Measurements from ENCODE around the gene KBTBD4.
A peak's percentile ranks its signal among the peaks of the same experiment; 100 is the strongest.

The KBTBD4 gene

DNA sequence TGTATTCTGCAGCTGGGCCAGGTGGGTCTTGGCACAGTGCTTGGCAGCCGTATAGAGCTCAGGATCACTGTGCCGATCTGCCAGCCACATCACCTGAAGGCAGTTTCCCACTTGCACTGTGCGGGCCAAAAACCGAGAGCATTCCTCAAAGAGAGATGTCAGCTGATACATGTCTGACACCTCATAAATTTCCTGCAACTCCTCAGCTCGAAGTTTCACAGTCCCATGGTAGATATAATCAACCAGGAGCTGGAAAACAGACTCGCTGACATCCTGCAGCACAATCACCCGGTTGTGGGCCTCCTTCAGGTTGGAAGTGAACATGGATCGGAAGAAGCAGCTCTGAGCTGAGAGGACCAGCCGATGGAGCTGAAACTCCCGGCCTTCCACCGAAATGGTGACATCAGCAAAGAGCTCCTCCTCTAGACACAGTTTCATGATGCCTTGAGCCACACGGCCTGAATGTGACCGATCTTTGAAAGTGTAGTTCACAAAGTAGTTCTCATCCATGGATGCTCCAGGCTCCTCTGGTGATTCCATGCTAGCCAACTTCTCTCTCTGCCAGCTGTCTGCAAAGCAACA lies 1.2 kb downstream of the KBTBD4 start:
- Histone ChIP-seq H3K36me3 (ENCODE audit: control insufficient read depth, insufficient read depth, low read length) (peaks cover 36% of the 10 kb centered on the region), H3K27me3 (replicated peaks; ENCODE audit: control insufficient read depth, insufficient read depth, low read length, poor library complexity, severe bottlenecking) (no peaks in the 10 kb centered on the region), H3K4me3 (ENCODE audit: insufficient read depth, low read depth, low read length, poor library complexity, severe bottlenecking) (no peak overlapping the region), H3K9me3 (ENCODE audit: control insufficient read depth, low read length) (no peaks in the 10 kb centered on the region), H3K27ac (ENCODE audit: insufficient read depth, low read length, poor library complexity, severe bottlenecking) (peak overlapping the region; percentile 91), H3K4me1 (ENCODE audit: control insufficient read depth, insufficient read depth, low read length, poor library complexity, severe bottlenecking) (peaks cover 25% of the 10 kb centered on the region)
- no peak for DNase-seq

DNA sequence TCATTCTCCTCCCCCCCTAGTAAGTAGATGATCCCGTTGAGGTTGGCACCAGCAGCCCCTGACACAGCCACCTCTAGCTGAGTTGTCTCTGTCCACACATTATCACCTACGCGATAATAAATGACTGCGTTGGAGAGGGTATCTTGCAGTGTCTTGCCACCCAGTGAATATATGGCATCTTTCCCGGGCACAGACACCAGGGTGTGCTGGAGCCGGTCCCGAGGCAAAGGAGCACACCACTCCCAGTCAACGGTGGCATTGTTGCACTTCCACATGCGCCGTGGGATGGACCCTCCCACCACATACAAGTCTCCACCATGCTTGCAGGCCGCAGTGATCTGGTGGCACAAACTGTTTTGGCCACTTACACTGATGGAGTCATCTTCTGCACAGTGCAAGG lies 5.4 kb downstream of the KBTBD4 start:
- peaks cover 42% of the 10 kb centered on the region for H3K36me3 ChIP-seq (ENCODE audit: control insufficient read depth, insufficient read depth, low read length)
- H3K4me3 ChIP-seq (ENCODE audit: insufficient read depth, low read depth, low read length, poor library complexity, severe bottlenecking), result no peak overlapping the region
- peaks cover 12% of the 10 kb centered on the region for H3K4me1 ChIP-seq (ENCODE audit: control insufficient read depth, insufficient read depth, low read length, poor library complexity, severe bottlenecking)
- DNase-seq, result no peak
- H3K27me3 ChIP-seq (replicated peaks; ENCODE audit: control insufficient read depth, insufficient read depth, low read length, poor library complexity, severe bottlenecking), result no peaks in the 10 kb centered on the region
- H3K9me3 ChIP-seq (ENCODE audit: control insufficient read depth, low read length), result no peaks in the 10 kb centered on the region
- no peak overlapping the region for H3K27ac ChIP-seq (ENCODE audit: insufficient read depth, low read length, poor library complexity, severe bottlenecking)

DNA sequence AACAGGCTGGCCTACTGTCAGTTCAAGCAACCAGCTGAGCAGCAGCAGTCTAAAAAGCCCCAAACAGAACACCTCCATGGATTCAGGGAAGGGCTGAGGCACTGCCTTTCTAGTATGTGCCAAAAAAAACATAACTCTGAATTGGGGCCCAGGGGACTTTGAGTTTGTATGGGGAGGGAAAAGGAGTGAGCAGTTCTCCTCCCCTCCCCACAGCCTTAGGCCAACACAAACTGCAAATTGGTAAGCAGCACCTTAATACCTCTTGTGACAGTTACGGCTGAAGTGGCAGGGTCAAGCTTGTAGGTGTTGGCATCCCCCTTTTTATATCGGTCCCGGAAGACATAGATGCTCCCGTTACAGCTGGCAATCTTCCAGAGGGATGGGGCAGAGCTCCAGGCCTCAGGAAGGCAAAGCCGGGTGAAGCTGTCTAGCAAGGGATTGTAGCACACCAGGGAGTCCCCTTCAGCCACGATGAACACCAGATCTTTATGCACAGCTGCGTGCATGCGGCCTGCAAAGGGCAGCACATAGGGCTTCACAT lies 6.0 kb downstream of the KBTBD4 start:
- peaks cover 42% of the 10 kb centered on the region for H3K36me3 ChIP-seq (ENCODE audit: control insufficient read depth, insufficient read depth, low read length)
- DNase-seq, result no peak
- H3K9me3 ChIP-seq (ENCODE audit: control insufficient read depth, low read length), result no peaks in the 10 kb centered on the region
- H3K4me1 ChIP-seq (ENCODE audit: control insufficient read depth, insufficient read depth, low read length, poor library complexity, severe bottlenecking), result peaks cover 7% of the 10 kb centered on the region
- no peak overlapping the region for H3K27ac ChIP-seq (ENCODE audit: insufficient read depth, low read length, poor library complexity, severe bottlenecking)
- no peaks in the 10 kb centered on the region for H3K27me3 ChIP-seq (replicated peaks; ENCODE audit: control insufficient read depth, insufficient read depth, low read length, poor library complexity, severe bottlenecking)
- no peak overlapping the region for H3K4me3 ChIP-seq (ENCODE audit: insufficient read depth, low read depth, low read length, poor library complexity, severe bottlenecking)

DNA sequence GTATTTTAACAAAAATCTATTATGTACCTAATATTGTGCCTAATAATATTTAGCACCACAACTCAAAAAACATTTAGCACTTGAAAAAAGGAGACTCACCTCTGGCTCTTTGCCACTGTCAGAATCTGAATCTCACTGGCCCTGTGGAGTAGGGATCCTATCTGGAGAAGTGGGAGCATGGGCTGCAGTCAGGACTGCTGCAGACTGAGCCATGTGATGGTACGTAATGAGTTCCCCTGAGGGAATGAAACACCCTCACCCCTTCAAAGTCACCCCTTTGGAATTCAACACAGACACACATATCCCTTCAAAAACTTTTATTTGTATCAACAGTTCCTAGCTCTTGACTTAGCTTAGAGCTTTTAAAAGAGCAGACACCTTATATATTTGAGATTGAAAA lies 6.9 kb downstream of the KBTBD4 start:
- Histone ChIP-seq H3K27ac (ENCODE audit: insufficient read depth, low read length, poor library complexity, severe bottlenecking) (no peak overlapping the region), H3K4me3 (ENCODE audit: insufficient read depth, low read depth, low read length, poor library complexity, severe bottlenecking) (no peak overlapping the region), H3K27me3 (replicated peaks; ENCODE audit: control insufficient read depth, insufficient read depth, low read length, poor library complexity, severe bottlenecking) (no peaks in the 10 kb centered on the region), H3K36me3 (ENCODE audit: control insufficient read depth, insufficient read depth, low read length) (peaks cover 42% of the 10 kb centered on the region), H3K4me1 (ENCODE audit: control insufficient read depth, insufficient read depth, low read length, poor library complexity, severe bottlenecking) (no peaks in the 10 kb centered on the region), H3K9me3 (ENCODE audit: control insufficient read depth, low read length) (no peaks in the 10 kb centered on the region)
- DNase-seq, result no peak

DNA sequence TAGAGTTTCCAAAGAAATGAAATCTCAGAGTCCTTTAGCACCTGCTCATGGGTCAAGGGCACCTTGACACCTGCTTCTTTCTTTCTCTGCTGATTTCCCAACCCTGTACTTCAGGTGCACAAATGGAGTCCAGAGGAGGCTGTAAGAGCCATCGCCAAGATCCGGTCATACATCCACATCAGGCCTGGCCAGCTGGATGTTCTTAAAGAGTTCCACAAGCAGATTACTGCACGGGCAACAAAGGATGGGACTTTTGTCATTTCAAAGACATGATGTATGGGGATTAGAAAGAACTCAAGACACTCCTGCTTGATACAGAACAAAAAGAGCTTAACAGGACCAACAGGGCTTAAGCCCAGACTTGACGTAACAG lies 7.4 kb downstream of the KBTBD4 start:
- H3K4me3 ChIP-seq (ENCODE audit: insufficient read depth, low read depth, low read length, poor library complexity, severe bottlenecking), result no peak overlapping the region
- no peak for DNase-seq
- H3K4me1 ChIP-seq (ENCODE audit: control insufficient read depth, insufficient read depth, low read length, poor library complexity, severe bottlenecking), result peaks cover 5% of the 10 kb centered on the region
- H3K27ac ChIP-seq (ENCODE audit: insufficient read depth, low read length, poor library complexity, severe bottlenecking), result no peak overlapping the region
- no peaks in the 10 kb centered on the region for H3K9me3 ChIP-seq (ENCODE audit: control insufficient read depth, low read length)
- peaks cover 42% of the 10 kb centered on the region for H3K36me3 ChIP-seq (ENCODE audit: control insufficient read depth, insufficient read depth, low read length)
- H3K27me3 ChIP-seq (replicated peaks; ENCODE audit: control insufficient read depth, insufficient read depth, low read length, poor library complexity, severe bottlenecking), result no peaks in the 10 kb centered on the region

DNA sequence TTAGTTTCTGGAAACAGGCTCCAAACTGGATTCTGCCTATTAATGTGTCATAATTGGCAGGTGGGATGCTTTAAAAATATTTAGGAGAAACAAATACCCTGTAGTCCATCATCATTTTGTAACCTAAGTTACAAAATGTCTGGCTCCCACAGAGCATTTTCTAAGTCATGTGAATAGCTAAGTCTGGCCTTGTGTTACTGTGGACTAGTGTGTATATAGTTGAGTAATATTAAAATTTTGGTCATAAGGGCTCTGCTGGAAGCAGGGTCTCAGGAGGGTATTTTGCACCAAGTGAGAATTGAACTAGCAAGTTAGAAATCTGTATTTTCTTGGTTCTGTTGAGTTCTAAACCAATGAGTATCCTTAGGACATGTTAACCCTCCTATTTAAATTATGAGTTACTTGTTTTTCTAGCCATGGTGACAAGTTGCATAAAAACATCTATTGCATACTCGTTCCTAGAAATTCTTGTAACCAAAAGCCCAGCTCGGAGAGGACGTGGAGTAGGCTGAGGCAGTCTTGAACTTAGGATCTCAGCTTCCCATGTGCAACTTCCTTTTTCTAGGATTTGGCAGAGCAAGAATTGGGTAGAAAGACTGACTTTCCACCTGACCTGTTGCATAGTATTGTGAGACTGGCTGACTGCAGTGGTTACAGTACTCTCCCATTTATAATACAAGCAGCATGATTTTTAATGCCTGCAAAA lies 8.0 kb downstream of the KBTBD4 start:
- Histone ChIP-seq H3K27me3 (replicated peaks; ENCODE audit: control insufficient read depth, insufficient read depth, low read length, poor library complexity, severe bottlenecking) (no peaks in the 10 kb centered on the region), H3K4me1 (ENCODE audit: control insufficient read depth, insufficient read depth, low read length, poor library complexity, severe bottlenecking) (peaks cover 10% of the 10 kb centered on the region), H3K36me3 (ENCODE audit: control insufficient read depth, insufficient read depth, low read length) (peaks cover 42% of the 10 kb centered on the region), H3K9me3 (ENCODE audit: control insufficient read depth, low read length) (no peaks in the 10 kb centered on the region), H3K4me3 (ENCODE audit: insufficient read depth, low read depth, low read length, poor library complexity, severe bottlenecking) (no peak overlapping the region), H3K27ac (ENCODE audit: insufficient read depth, low read length, poor library complexity, severe bottlenecking) (no peak overlapping the region)
- no peak for DNase-seq

DNA sequence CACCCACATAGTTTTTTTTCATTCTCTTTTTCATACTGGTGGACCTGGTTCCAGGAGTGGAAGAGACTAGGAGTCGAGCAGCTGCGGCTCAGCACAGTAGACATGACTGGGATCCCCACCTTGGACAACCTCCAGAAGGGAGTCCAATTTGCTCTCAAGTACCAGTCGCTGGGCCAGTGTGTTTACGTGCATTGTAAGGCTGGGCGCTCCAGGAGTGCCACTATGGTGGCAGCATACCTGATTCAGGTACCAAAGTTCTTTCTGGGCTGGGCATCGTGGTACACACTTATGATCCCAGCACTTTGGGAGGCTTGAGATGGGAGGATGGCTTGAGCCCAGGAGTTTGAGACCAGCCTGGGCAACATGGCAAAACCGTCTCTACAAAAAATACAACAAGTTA lies 9.1 kb downstream of the KBTBD4 start:
- Histone ChIP-seq H3K4me1 (ENCODE audit: control insufficient read depth, insufficient read depth, low read length, poor library complexity, severe bottlenecking) (peaks cover 16% of the 10 kb centered on the region), H3K36me3 (ENCODE audit: control insufficient read depth, insufficient read depth, low read length) (peaks cover 36% of the 10 kb centered on the region), H3K27me3 (replicated peaks; ENCODE audit: control insufficient read depth, insufficient read depth, low read length, poor library complexity, severe bottlenecking) (no peaks in the 10 kb centered on the region), H3K27ac (ENCODE audit: insufficient read depth, low read length, poor library complexity, severe bottlenecking) (no peak overlapping the region), H3K9me3 (ENCODE audit: control insufficient read depth, low read length) (no peaks in the 10 kb centered on the region), H3K4me3 (ENCODE audit: insufficient read depth, low read depth, low read length, poor library complexity, severe bottlenecking) (no peak overlapping the region)
- no peak for DNase-seq

DNA sequence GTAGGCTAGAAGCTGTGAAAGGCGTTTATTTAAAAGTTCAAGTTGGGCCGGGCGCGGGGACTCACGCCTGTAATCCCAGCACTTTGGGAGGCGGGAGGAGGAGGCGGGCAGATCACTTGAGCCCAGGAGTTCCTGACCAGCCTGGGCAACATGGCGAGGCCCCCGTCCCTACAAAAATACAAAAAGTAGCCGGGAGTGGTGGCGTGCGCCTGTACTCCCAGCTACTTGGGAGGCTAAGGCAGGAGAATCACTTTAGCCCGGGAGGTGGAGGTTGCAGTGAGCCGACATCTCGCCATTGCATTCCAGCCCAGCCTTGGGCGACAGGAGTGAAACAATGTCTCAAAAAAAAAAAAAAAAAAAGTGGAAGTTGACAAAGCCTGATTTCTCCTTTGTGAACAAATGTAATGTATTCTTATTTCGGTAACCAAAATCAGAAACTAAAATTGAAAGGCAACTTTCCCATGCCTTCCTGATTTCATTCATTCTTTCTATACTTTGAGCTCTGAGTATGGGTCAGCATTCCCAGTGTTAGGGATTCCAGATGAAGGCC lies 12.5 kb downstream of the KBTBD4 start:
- no peaks in the 10 kb centered on the region for H3K27me3 ChIP-seq (replicated peaks; ENCODE audit: control insufficient read depth, insufficient read depth, low read length, poor library complexity, severe bottlenecking)
- peaks cover 10% of the 10 kb centered on the region for H3K36me3 ChIP-seq (ENCODE audit: control insufficient read depth, insufficient read depth, low read length)
- no peak for DNase-seq
- no peaks in the 10 kb centered on the region for H3K9me3 ChIP-seq (ENCODE audit: control insufficient read depth, low read length)
- H3K27ac ChIP-seq (ENCODE audit: insufficient read depth, low read length, poor library complexity, severe bottlenecking), result peak overlapping the region; percentile 72
- peak overlapping the region; percentile 92 for H3K4me3 ChIP-seq (ENCODE audit: insufficient read depth, low read depth, low read length, poor library complexity, severe bottlenecking)
- H3K4me1 ChIP-seq (ENCODE audit: control insufficient read depth, insufficient read depth, low read length, poor library complexity, severe bottlenecking), result peaks cover 16% of the 10 kb centered on the region

DNA sequence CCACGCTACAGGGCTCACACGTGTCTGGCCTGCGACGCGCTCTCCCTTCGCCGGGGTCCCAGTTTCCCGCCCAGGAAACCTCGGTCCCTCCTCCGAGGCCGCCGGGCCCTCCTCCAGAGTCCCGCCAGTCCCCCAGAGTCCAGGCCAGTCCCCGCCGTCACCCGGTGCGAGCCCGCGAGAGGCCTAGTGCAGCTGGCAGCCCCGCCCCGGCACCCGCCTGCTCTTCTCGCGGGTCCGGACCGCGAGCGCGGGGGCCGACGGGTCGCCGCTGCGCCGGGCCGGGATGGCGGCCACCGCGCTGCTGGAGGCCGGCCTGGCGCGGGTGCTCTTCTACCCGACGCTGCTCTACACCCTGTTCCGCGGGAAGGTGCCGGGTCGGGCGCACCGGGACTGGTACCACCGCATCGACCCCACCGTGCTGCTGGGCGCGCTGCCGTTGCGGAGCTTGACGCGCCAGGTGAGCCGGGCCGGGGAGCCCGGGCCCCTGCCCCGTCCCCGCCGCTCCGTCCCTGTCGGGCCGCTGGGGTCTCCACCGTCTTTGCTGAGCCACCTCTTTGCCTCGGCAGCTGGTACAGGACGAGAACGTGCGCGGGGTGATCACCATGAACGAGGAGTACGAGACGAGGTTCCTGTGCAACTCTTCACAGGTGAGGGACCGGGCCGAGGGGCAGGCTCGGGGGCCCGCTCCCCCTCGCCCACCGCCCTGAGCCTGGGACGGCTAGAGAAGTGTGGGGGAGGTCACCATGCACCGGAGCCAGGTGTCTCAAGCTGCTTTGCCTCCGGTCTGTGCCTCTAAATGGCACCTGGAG lies 13.2 kb downstream of the KBTBD4 start, which contains the start of gene PTPMT1:
Gene PTPMT1 (plus strand): TSS at position 260 of the 809 bp plus-strand sequence. CDS start 24 bp downstream, at position 284.
- H3K9me3 ChIP-seq (ENCODE audit: control insufficient read depth, low read length), result no peaks in the 10 kb centered on the region
- peak within 1 kb of the TSS; percentile 72 for H3K27ac ChIP-seq (ENCODE audit: insufficient read depth, low read length, poor library complexity, severe bottlenecking)
- H3K27me3 ChIP-seq (replicated peaks; ENCODE audit: control insufficient read depth, insufficient read depth, low read length, poor library complexity, severe bottlenecking), result no peaks in the 10 kb centered on the region
- peaks cover 16% of the 10 kb centered on the region for H3K4me1 ChIP-seq (ENCODE audit: control insufficient read depth, insufficient read depth, low read length, poor library complexity, severe bottlenecking)
- H3K4me3 ChIP-seq (ENCODE audit: insufficient read depth, low read depth, low read length, poor library complexity, severe bottlenecking), result peak within 1 kb of the TSS; percentile 92
- peaks cover 6% of the 10 kb centered on the region for H3K36me3 ChIP-seq (ENCODE audit: control insufficient read depth, insufficient read depth, low read length)
- peak; percentile 28 to 34 (median 31) for DNase-seq

Measured in effector memory CD4-positive, alpha-beta T cell (primary cell).